GM10266 (cell line): Measurements from ENCODE around the gene CACTIN.

Source experiments
- DNase-seq: peaks from one replicate; pipeline ENCODE4 v3.0.0; 2012; ENCODE audit errors: extremely low spot score
- CTCF ChIP-seq: IDR thresholded peaks from 2 replicates; pipeline ENCODE4 v1.5.1; 2012; ENCODE audit warnings: mild to moderate bottlenecking, low read depth; ENCODE audit not compliant: control insufficient read depth, insufficient read depth; ENCODE audit errors: missing control alignments

Gene CACTIN

DNA sequence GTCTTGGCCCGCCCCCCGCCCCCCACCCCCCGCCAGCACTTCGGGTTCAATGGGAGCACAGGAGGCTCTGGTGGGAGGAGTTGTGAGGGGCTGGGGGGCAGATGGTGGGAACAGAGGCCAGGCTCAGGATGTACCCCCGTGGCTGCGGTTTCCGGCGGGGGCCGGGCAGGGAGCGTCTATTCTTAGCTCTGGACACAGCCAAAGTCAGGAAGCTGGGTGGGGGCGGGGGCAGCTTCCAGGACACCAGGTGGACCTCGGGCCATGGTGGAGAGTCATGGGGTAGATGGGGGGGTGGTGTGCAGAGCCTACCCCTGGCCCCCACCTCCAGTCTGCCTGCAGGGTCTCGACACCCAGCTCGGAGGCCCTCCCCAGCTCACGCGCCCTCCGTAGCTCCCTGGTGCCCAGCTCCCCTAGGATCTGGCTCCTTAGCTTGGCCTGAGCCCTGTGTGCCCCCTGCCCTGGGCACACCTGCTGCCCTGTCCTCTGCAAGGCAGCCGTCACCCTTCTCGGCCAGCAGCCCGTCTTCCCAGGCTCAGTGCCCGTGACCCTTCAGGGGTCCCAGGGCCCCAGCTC lies 17.8 kb downstream of the CACTIN start:
- no peak for TF ChIP-seq CTCF
- DNase-seq = no peak

DNA sequence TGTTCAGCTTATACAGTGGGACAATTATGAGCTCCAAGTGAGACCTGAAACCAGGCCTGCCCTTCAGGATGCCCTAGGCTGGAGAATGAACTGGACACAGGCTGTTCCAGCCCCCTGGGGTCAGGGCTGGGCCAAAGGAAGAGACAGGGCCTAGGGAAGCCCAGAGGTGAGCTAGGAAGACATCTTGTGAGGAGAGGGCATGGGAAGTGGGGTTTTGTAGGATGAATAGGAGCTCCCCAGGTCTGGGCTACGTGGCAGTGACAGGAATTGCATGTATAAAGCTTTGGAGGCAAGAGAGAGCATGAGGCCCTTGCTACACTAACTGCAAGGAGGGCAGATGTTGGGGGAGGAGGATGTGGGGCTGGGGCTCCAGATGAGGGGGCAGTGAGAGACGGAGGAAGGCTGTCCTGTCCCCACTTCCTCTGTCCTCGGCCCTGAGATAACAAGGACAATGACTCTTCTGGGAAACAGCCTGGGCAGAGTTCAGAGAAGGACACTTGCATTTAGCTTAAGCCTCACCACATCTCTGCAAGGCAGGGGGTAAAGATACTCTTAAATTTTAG lies 18.4 kb downstream of the CACTIN start:
- DNase-seq = no peak
- no peak for TF ChIP-seq CTCF

DNA sequence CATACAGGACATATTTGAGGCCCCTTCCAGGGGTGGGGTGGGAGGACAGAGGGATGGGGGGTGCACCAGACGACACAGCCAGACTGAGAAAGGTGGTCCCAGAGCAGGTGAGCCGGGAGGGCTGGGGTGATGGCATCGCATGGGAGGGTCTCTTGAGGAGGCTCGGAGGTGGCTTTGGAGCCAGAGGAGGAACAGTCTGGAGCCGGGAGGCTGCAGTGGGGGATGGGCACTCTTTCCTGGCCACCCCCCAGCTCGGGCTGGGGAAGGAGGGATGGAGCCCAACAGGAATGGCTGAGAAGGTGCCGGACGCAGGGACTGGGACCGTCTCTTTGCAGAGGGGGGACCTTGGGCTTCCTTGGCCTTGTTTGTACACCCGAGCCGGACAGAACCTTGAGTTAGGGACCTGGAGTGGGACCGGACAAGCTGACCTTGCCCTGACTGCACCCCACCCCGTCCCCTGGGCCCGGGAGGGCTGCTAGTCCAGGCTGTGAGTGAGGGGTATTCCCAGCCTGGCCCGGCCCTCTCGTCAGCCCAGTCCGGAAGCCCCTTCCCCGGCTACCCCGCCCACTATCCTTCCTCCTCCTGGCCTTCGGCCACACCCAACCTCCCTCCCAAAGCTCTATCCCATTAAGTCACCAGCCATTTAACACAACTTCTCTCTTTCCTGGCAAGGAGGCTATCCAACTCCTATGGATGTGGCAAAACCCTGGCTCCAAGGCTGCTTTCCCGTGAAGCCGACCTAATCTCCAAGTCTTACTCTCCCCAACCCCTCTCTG lies 19.1 kb downstream of the CACTIN start:
- DNase-seq = no peak
- no peak for TF ChIP-seq CTCF

GRCh38 chr19:3606690-3607289 lies 19.8 kb downstream of the CACTIN start, which contains the start of gene TBXA2R:
TBXA2R (minus strand) TSS chr19:3606875; CDS start chr19:3600634, 6,241 bp downstream.
- no peak for TF ChIP-seq CTCF
- peak; percentile 80 for DNase-seq

GRCh38 chr19:3606174-3606689 lies 20.4 kb downstream of the CACTIN start:
- no peak for DNase-seq
- no peak for TF ChIP-seq CTCF

GRCh38 chr19:3605770-3606169 lies 20.8 kb downstream of the CACTIN start:
- no peak for TF ChIP-seq CTCF
- DNase-seq = no peak
